ENCODE data around the gene ATP11C.
A peak's percentile ranks its signal among the peaks of the same experiment; 100 is the strongest.

ATP11C gene

DNA sequence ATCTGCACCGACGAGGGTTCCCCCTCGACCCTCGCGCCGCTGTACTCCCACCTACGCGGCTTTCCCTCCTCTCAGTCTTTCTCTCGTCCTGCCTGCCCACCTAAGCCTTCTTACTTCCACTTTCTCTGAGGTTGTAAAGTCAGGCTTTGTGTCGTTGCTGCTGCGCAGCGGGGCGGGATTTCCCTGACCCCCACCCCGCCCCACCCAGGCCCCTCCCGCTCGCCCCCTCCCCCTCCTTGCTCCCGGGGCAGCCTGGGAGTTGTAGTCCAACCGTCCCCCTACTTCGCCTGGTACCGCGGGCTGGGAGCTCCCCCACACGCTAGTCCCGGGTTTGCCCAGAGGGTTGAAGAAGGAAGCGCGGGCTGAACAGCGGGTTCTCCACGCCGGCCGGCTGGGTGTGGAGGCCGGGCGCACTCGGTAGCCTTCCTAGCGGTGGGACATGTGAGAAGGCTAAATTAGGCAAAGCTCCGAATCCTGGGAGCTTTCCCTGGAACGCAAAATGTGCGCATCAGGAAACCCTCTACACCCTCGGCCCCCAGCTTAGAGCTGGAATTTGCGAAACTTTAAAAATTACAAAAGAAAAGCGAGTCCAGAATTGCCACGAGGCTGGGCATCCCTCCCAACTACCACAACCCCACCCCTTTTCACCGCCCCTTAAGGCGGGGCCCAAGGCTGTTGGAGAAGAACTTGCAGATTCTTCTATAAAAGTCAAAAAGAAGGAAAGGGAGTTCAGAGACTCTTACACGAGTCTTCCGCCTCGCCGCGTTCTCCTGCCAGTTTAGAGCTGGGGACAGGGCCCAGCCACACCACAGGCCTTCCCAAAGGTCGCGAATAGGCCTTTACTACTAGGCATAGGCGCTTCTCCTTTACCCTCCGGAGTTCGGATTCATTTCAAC is at the start of gene ATP11C:
Gene ATP11C (minus strand): TSS at position 153 of the 896 bp plus-strand sequence. CDS start 1,011 bp downstream, outside the sequence.
- TF ChIP-seq, protein P1, sequence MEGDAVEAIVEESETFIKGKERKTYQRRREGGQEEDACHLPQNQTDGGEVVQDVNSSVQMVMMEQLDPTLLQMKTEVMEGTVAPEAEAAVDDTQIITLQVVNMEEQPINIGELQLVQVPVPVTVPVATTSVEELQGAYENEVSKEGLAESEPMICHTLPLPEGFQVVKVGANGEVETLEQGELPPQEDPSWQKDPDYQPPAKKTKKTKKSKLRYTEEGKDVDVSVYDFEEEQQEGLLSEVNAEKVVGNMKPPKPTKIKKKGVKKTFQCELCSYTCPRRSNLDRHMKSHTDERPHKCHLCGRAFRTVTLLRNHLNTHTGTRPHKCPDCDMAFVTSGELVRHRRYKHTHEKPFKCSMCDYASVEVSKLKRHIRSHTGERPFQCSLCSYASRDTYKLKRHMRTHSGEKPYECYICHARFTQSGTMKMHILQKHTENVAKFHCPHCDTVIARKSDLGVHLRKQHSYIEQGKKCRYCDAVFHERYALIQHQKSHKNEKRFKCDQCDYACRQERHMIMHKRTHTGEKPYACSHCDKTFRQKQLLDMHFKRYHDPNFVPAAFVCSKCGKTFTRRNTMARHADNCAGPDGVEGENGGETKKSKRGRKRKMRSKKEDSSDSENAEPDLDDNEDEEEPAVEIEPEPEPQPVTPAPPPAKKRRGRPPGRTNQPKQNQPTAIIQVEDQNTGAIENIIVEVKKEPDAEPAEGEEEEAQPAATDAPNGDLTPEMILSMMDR (IDR thresholded peaks at IDR 0.05; ENCODE audit: low read depth, low read length), result peak; percentile 7
- DNase-seq (ENCODE audit: extremely low read depth, low read depth), result peak; percentile 66

DNA sequence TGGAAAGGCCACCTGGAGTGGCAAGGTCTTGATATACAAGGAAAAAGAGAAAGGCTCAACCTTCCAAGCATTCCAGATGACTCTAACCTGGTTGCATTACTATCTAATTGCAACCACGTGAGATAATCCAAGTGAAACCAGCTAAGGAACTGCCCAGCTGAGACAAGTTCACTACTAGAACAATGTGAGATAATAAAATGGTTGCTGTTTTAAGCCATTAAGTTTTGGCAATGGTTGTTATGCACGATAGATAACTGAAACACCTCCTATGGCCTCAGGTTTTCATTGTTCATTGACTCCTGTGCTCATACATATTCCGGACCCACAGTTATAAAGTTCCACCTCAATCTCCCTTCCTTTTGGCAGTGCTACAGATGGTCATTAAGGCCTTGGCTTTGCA is 41.6 kb upstream of the ATP11C start:
- TF ChIP-seq, protein P1 (IDR thresholded peaks at IDR 0.05; ENCODE audit: low read depth, low read length), result no peak

DNA sequence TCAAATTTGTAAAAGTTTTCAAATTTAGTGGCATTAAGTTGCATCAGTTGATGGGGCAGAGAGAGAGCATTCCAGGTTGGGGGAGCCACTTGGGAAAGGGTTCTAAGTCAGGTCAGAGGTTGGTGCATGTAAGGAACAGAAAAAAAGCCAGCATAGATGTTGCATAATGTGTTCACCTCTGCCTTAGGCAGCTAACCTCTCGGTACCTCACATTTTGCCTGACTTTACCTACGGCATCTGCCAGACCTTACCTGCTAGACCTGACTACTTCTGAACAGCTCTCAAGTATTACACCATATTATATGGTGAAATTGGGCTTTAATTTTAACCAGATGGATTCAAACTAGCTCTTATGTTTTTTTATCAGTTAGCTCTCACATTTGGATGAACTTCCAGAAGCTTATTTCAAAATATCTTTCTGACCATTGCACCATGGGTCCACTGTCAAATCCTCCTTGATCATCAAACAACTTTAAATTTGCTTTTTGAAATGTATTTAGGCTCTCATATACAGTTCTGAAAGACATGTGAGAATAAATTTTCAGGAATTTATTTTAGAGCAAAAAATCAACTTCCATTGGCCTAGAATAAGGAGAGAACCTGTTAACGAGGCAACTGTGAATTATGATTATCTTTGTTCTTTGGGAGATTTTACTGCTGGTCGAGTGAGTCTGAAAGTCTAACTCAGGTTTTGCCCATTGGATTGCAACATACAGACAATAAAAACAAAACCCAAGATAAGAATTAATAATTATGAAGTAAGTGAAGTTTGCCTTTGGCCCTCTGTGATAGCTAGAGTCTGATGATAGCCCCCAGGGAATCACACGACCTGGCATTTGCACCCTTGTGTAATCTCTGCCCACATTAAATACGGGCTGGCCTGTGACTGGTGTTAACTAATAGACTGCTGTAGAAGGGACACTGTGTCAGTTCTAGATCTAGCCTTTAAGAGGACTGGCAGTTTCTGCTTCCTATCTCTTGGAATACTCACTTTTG is 40.1 kb upstream of the ATP11C start:
- DNase-seq (ENCODE audit: extremely low read depth, low read depth), result no peak
- TF ChIP-seq, protein P1 (IDR thresholded peaks at IDR 0.05; ENCODE audit: low read depth, low read length), result no peak

More for the DNA sequence above, 41.6 kb upstream of the ATP11C start:
- no peak for DNase-seq (ENCODE audit: extremely low read depth, low read depth)

DNA sequence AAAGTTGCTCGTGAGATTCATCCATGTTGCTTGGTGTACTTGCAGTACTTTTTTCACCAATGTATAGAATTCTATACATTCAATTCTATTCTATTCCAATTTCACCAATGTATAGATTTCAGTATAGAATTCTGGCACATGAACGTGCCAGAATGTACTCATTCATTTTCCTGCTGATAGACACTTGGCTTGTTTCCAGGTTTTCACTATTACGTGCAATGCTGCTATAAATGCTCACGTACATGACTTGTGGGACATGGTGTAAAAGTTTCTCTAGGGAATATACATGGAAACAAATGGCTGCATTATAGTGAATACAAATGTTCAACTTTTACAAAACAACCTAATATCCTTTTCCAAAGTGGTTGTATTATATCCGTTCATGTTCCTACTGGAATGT is 39.3 kb upstream of the ATP11C start:
- TF ChIP-seq, protein P1 (IDR thresholded peaks at IDR 0.05; ENCODE audit: low read depth, low read length), result no peak
- DNase-seq (ENCODE audit: extremely low read depth, low read depth), result no peak

DNA sequence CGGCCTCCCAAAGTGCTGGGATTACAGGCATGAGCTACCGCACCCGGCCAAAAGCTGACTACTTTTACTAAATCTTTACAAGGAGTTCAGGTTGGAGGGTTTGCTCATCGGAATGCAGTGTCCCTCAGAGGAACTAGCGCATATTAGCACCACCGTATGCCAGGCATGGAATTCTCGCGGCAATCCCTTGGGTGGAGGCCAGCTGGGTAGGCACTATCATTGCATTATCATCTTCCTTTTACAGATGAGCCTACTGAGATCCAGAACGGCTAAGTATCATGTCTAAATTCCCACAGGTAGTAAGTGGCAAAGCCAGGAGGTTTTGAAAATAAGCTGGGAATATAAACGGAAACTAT is 38.5 kb upstream of the ATP11C start:
- no peak for DNase-seq (ENCODE audit: extremely low read depth, low read depth)
- TF ChIP-seq, protein P1 (IDR thresholded peaks at IDR 0.05; ENCODE audit: low read depth, low read length), result no peak

DNA sequence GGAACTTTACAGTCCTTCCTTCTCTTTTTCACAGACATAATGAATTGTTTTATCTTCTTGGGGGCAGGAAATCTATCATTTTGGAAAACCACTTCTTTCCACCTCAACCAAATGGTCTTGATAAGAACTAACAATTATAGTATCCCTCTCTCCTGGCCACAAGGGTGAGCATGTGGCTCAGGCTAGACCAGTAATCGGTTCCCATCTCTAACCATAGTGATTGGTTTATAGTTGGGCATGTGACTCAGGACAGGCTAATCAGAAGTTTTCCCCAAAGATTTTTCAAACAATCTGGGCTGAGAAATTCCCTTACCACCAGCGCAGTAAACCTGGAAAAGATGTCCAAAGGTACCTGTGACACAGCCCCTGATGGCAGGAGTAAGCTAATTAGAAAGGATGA is 36.4 kb upstream of the ATP11C start:
- DNase-seq (ENCODE audit: extremely low read depth, low read depth), result no peak
- TF ChIP-seq, protein P1 (IDR thresholded peaks at IDR 0.05; ENCODE audit: low read depth, low read length), result no peak
